Transverse colon (tissue), 4 donors: Measurements from ENCODE around the gene KRTAP6-3. TPM values are rescaled to one million over a fixed set of nuclear protein-coding genes. Genes with fewer than 3 reads are reported as not detected.

Experiments
- DNase-seq: peaks from one replicate; pipeline ENCODE4 v3.0.0-alpha.2; 2019
- H3K27ac ChIP-seq, 4 donors: fragments of 200-600 bp; sonication (generic); 2 replicates each; pipeline ENCODE4 v1.5.1; 2016 to 2018; ENCODE audit warnings: inconsistent platforms in 4 of 4
- H3K27me3 ChIP-seq: fragments of 200-600 bp; sonication (generic); 2 replicates; pipeline ENCODE4 v1.5.1; 2017; ENCODE audit warnings: inconsistent platforms
- H3K36me3 ChIP-seq, 4 donors: fragments of 200-600 bp; sonication (generic); 2 replicates each; pipeline ENCODE4 v1.5.1; 2017 to 2019; ENCODE audit warnings: inconsistent platforms in 4 of 4
- H3K4me1 ChIP-seq, 4 donors: fragments of 200-600 bp; sonication (generic); 2 replicates each; pipeline ENCODE4 v1.5.1; 2017 to 2020; ENCODE audit warnings: inconsistent platforms in 4 of 4
- H3K4me3 ChIP-seq, 4 donors: fragments of 200-600 bp; sonication (generic); 1 replicate in 1 of 4; 2 replicates in 3 of 4; pipeline versions ENCODE4 v1.5.1 to v1.6.1; 2017 to 2019; ENCODE audit warnings: inconsistent platforms in 4 of 4
- H3K9me3 ChIP-seq, 2 donors: fragments of 200-600 bp; sonication (generic); 2 replicates each; pipeline ENCODE4 v1.5.1; 2017 to 2019; ENCODE audit warnings: inconsistent platforms in 2 of 2
- EP300 ChIP-seq: sonication (generic); formaldehyde crosslinking; IDR thresholded peaks from one replicate; pipeline ENCODE4 v1.6.1; 2017; ENCODE audit warnings: antibody characterized with exemption, low read depth
- POLR2A ChIP-seq: fragments of 450-650 bp; IDR thresholded peaks from one replicate; pipeline ENCODE4 v1.6.1; 2016; ENCODE audit warnings: antibody characterized with exemption, mild to moderate bottlenecking, moderate library complexity
- POLR2AphosphoS5 ChIP-seq, 3 donors: sonication (generic); formaldehyde crosslinking; IDR thresholded peaks; one replicate each; pipeline ENCODE4 v1.6.1; 2016; ENCODE audit warnings: antibody characterized with exemption in 3 of 3
- WGBS, 2 donors: methylation state at CpG; one replicate each; pipeline ENCODE4 v1.1.5; 2018; ENCODE audit warnings: low coverage in 1 of 2; 5-methylcytosine and 5-hydroxymethylcytosine counted together
- in situ Hi-C, 4 donors: fragments of 200-750 bp; cut with MboI; loops; one replicate each; pipeline versions ENCODE4 v1.15.0 to v1.15.1; 2017; ENCODE audit warnings: low sequenced_read_pairs in 3 of 4, low pct_ligation_motif_present in 1 of 4, low pct_unique_long_range_greater_than_20kb in 1 of 4
- intact Hi-C: fragments of 100-400 bp; cut with DNase I; formaldehyde crosslinking; loops from one replicate; pipeline ENCODE4 v1.15.1; 2023; ENCODE audit warnings: low total_unique reads
- total RNA-seq, 4 donors: library from RNA; depleted of rRNA; stranded (reverse); fragments of >200 nt; gene quantifications; one replicate each; pipeline ENCODE4 v1.1.0, GENCODE V29; 2016
- TF ChIP-seq, protein P1 (sequence below), 5 experiments: fragments of 200-600 bp in 3 of 5; fragments of 450-650 bp in 2 of 5; sonication (generic) in 3 of 5; IDR thresholded peaks; 1 replicate in 2 of 5; 2 replicates in 3 of 5; pipeline ENCODE4 v1.5.1; 2016 to 2017; ENCODE audit warnings: antibody characterized with exemption in 5 of 5, inconsistent platforms in 3 of 5, mild to moderate bottlenecking in 2 of 5, moderate library complexity in 1 of 5

The KRTAP6-3 gene
- total RNA-seq, 4 donors from 2014 or later, result not detected

- no peaks in the 10 kb centered on the region for H3K9me3 ChIP-seq
- intact Hi-C loops, result no loop called here
These were observed 14.5 kb upstream of the KRTAP6-3 start for GRCh38 chr21:30577766-30578165.

GRCh38 chr21:30579346-30579745, 12.9 kb upstream of the KRTAP6-3 start:
- DNase-seq, result no peak
- H3K27ac ChIP-seq, result no peak overlapping the region
- H3K9me3 ChIP-seq, result no peaks in the 10 kb centered on the region
- intact Hi-C loops, result no loop called here
- no peak overlapping the region for H3K4me3 ChIP-seq
- WGBS, 2 donors, result 55 to 61% methylated on average over 1 of the region's 1 CpG
- H3K4me1 ChIP-seq, result no peaks in the 10 kb centered on the region
- TF ChIP-seq EP300 (no peak), POLR2A (no peak), POLR2AphosphoS5 (IDR thresholded peaks at IDR 0.05) (no peak)
- TF ChIP-seq, protein P1, sequence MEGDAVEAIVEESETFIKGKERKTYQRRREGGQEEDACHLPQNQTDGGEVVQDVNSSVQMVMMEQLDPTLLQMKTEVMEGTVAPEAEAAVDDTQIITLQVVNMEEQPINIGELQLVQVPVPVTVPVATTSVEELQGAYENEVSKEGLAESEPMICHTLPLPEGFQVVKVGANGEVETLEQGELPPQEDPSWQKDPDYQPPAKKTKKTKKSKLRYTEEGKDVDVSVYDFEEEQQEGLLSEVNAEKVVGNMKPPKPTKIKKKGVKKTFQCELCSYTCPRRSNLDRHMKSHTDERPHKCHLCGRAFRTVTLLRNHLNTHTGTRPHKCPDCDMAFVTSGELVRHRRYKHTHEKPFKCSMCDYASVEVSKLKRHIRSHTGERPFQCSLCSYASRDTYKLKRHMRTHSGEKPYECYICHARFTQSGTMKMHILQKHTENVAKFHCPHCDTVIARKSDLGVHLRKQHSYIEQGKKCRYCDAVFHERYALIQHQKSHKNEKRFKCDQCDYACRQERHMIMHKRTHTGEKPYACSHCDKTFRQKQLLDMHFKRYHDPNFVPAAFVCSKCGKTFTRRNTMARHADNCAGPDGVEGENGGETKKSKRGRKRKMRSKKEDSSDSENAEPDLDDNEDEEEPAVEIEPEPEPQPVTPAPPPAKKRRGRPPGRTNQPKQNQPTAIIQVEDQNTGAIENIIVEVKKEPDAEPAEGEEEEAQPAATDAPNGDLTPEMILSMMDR (IDR thresholded peaks at IDR 0.05), result no peak
- H3K36me3 ChIP-seq, result no peaks in the 10 kb centered on the region
- no peaks in the 10 kb centered on the region for H3K27me3 ChIP-seq
- in situ Hi-C loops, result no loop called here

More at GRCh38 chr21:30577766-30578165, 14.5 kb upstream of the KRTAP6-3 start:
- DNase-seq, result no peak
- Histone ChIP-seq H3K36me3 (no peaks in the 10 kb centered on the region), H3K4me1 (no peaks in the 10 kb centered on the region), H3K27ac (no peak overlapping the region), H3K4me3 (no peak overlapping the region), H3K27me3 (no peaks in the 10 kb centered on the region)
- in situ Hi-C loops, result no loop called here
- TF ChIP-seq POLR2AphosphoS5 (IDR thresholded peaks at IDR 0.05) (no peak), POLR2A (no peak), EP300 (no peak)
- TF ChIP-seq, protein P1 (IDR thresholded peaks at IDR 0.05), result no peak

DNA sequence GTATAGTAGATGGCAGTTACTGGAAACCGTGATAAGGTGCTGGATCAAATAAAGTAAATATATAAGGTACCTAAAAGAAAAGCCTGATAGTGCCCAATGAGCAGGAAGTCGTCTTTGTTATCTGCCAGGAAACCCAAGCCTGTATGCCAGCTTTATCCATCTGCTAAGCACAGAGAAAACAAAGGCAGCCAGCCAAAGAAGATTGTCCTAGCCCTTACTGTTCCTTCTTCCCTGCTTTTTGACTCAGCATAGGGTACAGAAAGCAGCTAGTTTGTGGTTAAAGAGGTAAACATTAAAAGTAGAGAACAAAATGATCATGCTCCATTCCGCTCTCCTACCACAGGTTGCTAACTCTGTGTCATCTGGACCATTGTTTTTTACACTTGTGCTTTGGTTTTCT, 12.1 kb upstream of the KRTAP6-3 start:
- Histone ChIP-seq H3K4me3 (no peak overlapping the region), H3K4me1 (no peaks in the 10 kb centered on the region), H3K27me3 (no peaks in the 10 kb centered on the region), H3K9me3 (no peaks in the 10 kb centered on the region), H3K27ac (no peak overlapping the region), H3K36me3 (no peaks in the 10 kb centered on the region)
- in situ Hi-C loops (no loop called here), intact Hi-C loops (no loop called here)
- 57 to 58% methylated on average over 3 of the region's 3 CpGs for WGBS, 2 donors
- TF ChIP-seq, protein P1 (IDR thresholded peaks at IDR 0.05), result no peak
- TF ChIP-seq POLR2AphosphoS5 (IDR thresholded peaks at IDR 0.05) (no peak), EP300 (no peak), POLR2A (no peak)
- DNase-seq, result no peak

- Histone ChIP-seq H3K36me3 (no peaks in the 10 kb centered on the region), H3K27me3 (no peaks in the 10 kb centered on the region), H3K4me3 (no peak overlapping the region), H3K27ac (no peak overlapping the region), H3K4me1 (no peaks in the 10 kb centered on the region), H3K9me3 (no peaks in the 10 kb centered on the region)
- TF ChIP-seq, protein P1 (IDR thresholded peaks at IDR 0.05), result no peak
- TF ChIP-seq EP300 (no peak), POLR2A (no peak), POLR2AphosphoS5 (IDR thresholded peaks at IDR 0.05) (no peak)
- intact Hi-C loops, result no loop called here
- no peak for DNase-seq
- 54 to 67% methylated on average over 1 of the region's 1 CpG for WGBS, 2 donors
- in situ Hi-C loops, result no loop called here
These were observed 9.4 kb upstream of the KRTAP6-3 start for GRCh38 chr21:30582870-30583269.
